AG08396 (cell line): Measurements from ENCODE around the gene ARHGEF4.

Experiments used
- DNase-seq: peaks from one replicate; pipeline ENCODE4 v3.0.0; 2012; ENCODE audit warnings: low spot score, mixed read lengths

ARHGEF4 gene

DNA sequence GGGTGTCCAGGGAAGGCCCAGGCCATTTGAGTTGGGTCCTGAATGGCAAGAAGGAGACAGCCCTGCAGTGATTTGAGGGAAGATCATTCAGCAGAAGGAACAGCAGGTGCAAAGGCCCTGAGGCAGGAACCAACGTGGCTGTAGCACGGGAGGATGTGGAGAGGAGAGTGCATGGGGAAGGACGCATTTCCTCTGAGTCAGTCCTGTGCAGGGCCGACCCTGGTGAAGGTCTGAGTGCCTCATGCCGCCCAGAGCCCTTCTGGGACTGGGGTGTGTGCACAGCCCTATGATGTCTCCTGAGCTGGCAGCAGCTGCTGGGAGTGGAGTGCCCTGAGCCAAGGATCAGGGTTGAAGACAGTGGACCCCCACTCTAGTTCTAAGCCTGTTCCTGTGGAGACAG is 17.9 kb upstream of the ARHGEF4 start:
- DNase-seq, result no peak

DNA sequence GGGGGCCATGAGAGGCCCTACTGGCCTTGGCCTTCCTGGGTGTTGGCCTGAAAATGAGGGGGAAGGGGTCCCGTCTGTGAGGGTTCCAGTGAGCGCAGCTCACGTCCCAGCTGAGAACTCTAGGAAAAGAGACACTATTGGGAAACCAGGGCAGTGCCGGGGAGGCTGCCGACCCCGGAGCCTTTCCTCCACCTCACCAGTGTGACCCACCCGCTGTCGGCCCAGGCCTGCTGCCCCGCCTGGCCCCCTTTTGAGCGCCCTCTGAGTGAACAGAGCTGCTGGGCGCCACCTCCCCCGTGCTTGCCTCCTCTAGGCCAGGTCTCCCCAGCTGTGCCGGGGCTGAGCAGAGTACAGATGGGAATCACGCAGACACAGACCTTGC is 17.5 kb upstream of the ARHGEF4 start:
- DNase-seq, result no peak

- DNase-seq, result no peak
These were observed 17.0 kb upstream of the ARHGEF4 start for GRCh38 chr2:130819608-130820278.

DNA sequence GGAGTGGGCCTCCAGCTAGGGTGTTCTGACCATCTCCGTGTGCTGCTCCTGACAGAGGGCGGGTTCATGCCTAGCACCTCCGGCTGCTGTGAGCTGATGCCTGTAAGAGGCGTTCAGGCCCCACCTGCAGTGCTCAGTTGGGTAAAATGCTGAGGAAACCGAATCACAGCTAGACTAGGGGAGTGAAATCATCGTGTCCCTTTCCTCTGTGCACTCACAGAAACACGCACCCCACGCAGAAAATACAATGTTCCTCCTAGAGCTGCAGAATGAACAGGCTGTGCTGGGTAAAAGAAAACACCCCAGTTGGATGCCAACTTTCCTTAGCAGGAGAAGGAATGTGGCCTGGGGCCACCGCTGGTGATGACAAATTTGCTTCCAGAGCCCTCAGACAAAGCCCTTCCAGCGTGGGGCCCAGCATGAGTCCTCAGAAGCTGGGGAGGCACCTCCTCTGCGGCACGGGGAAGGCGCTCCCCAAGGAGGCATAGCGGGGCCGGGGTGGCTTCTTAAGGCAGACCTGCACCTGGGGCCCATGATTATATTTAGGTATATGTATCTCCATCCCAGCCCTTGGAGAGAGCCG is 16.3 kb upstream of the ARHGEF4 start:
- DNase-seq, result no peak

DNA sequence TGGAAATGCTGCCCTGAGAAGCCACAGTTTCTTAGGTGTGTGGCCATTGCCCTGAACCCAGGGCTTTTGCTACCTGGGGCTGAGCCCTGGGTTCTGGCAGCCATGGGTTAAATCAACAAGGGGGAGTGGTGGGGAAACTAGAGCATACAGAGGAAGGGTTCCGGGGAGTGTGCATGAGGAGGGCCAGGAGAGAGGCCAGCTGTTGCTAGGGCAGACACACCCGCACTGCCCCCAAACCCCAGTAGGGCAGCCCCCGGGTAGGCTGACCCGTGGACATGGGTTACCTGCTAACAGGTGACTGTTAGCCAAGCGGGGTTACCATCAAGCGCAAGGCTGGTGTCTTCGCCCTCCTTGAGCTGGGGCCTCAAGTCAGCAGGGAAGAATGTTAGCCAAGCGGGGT is 14.8 kb upstream of the ARHGEF4 start:
- DNase-seq, result no peak

DNA sequence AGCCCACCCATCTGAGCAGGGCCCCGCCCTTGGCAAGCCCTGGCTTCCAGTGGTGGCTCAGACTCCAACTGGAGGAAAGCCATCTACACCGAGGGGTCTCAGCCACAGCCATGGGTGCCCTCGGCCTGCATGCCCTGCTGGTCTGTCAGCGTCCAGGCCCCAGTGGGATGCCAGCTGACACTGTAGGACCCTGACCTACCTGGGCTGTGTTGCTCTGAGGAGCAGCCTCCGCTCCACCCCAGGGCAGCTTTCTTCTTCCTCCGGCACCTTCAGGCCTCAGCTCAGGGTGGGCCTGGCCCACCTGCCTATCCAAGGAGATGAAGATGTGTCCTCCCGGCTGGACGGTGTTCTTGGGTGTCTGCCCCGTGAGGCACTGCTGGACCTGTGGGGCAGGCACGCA is 13.9 kb upstream of the ARHGEF4 start:
- DNase-seq, result no peak

DNA sequence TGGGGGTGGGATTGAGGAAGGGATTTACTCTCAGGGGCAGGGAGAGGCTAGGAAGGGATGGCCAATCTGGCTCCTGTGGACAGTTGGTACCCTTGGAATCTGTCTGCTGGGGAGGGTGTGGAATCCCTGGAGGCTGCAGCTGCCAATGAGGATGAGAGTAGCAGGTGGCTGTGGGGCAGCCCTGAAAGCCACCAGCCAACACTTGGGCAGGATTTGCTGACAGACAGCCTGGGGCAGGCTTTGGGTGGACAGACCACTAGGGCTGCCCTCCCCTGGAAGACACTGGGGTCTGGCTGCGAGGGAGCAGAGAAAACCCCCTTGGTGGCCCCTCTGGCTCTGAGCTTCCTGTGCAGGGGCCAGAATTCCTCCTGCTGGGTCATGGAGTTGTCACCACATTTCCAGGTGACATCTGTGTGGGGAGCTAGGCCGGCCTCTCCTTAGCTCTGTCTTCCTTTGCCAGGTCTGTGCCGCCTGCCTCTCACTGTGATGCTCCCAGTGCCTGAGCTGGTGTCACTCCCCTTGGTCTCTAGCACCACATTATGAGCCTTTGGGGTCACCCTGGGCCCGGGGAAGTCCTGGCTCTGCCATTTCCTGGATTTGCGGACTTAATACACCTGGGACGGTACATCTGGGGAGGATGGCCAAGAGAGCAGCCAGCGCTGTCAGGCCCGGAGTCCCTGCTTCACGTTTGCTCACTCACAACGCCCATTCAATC is 13.4 kb upstream of the ARHGEF4 start:
- DNase-seq, result no peak

DNA sequence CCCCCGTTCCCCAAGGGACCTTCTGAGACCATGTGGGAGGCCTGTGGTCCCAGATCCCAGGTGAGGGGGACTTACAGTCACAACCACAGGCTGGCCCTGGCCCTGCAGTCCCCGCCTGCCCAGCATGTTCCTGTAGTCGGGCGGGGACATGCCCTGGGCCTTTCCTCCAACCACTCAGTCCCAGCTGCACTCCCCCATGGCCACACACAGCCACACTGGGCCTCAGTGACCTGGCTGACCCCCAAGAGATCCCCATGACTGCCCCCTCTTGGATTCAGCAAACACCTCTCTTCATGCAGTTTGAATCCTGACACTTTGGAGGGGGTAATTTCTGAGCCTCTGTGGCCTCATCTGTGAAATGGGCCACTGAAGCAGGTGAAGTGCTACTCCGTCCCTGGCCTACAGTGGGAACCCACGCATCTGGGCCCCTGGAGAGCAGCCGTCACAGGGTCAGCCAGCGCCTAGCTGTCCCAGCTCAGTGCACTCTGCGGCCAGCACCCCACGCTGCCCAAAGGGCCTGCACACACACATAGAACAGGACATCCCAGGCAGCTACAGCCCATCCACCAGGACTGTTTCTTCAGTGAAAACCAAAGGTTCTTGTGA is 12.7 kb upstream of the ARHGEF4 start:
- DNase-seq, result no peak

DNA sequence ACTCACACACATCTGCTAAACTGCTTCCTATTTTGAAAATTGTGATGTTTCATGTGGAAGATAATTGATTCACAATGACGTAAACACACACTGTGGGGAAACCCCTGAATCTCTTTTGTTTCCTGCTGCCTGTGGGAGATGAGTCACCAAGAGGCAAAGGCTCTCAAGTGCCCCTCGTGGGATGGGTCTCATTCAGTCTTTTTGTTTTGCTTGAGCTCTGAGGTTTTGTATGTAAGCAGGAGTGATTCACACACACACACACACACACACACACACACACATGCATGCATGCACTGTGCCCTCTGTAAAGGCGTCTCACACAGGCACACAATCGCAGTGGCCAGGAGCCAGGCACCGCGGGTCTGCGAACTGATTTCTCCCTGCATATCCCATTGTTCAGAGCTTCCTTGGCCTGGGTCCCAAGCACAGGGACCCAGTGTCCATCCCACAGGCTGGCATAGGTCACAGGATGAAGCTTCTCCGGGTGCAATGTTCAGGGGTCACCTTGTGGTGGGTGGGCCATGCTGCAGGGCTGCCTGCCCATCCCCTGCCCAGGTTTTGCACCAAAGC is 12.1 kb upstream of the ARHGEF4 start:
- DNase-seq, result peak; percentile 43

DNA sequence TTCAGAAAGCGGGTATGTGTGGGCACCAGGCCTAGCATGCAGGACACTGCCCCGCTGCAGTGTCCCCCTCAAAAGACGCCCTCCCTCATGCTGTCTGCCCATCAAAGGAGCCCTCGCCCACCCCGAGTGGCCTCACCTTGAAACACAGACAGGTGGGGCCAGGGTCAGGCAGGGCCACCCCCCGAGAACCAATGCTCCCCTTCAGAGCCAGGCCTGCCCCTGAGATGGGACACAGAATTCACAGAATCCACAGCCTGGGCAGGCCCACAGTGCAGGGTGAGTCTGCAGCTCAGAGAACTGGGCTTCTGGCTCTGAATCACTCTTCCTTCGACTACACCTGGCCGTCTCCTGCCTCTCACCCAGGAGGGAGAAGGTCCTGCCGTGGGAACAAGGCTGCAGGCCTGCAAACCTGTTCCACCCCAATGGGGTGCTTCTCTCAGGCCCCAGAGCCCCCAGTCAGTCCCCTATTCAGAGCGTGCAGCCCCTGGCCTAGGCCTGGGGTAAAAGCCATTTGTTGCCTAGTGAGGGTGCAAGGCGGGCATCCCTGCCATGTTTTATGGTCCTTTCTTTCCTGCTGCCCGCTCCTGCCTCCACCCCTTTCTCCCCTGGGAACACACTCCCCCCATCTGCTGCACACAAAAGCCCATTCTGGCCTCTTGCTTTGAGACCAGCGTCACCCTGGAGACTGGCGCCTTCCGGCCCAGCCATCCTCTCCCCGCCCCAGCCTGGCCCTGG is 11.3 kb upstream of the ARHGEF4 start:
- DNase-seq, result no peak

GRCh38 chr2:130825966-130826253 is 10.8 kb upstream of the ARHGEF4 start:
- DNase-seq, result no peak

DNA sequence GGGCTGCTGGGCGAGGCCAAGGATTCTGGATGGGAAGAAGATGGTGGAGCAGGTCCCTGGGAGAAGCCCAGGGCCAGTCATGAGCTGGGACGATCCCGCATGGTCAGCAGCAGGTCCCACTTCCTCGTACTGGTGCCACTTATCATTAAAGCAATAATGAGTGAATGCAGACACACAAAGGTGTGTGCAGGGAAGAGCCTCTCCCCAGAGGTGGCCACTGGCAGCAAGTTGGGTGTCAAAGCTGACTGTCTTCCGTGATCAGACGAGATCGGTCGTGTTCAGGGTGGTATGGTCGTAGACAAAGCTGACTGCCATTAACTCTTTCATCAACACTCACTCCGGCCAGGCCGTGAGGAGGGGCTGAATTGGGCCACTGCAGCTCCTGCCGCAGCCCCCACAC is 10.3 kb upstream of the ARHGEF4 start:
- no peak for DNase-seq

DNA sequence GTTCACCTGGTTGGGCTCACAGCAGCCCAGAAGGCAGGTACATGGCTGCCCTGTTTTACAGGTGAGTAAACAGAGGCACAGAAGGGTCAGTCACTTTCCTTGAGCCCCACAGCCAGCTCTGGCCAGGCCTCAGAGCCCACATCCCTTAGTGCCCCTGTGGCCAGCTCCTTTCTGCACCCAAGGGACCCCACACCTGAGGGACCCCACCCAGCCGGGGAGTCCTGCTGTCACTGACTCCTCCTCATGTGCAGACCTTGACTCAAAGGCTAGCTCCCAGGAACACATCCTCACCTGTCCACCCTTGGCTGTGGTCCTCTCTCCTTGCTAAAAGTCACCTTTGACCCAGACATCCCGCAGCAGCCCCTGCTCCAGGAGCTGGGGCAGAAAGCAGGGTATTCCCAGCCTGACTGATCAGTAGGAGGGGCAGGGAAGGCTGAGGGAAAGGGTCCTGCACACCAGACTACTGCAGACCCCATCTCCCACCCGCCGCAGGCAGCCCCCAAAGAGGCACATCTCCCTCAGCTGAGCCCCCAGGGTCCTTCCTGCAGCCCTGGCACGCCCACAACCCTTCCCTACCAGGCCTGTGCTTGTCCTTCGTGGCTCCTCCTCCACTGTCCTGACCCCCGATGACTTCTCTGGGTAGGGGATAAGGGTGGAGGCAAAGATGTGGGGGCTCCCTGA is 9.8 kb upstream of the ARHGEF4 start:
- DNase-seq, result no peak

DNA sequence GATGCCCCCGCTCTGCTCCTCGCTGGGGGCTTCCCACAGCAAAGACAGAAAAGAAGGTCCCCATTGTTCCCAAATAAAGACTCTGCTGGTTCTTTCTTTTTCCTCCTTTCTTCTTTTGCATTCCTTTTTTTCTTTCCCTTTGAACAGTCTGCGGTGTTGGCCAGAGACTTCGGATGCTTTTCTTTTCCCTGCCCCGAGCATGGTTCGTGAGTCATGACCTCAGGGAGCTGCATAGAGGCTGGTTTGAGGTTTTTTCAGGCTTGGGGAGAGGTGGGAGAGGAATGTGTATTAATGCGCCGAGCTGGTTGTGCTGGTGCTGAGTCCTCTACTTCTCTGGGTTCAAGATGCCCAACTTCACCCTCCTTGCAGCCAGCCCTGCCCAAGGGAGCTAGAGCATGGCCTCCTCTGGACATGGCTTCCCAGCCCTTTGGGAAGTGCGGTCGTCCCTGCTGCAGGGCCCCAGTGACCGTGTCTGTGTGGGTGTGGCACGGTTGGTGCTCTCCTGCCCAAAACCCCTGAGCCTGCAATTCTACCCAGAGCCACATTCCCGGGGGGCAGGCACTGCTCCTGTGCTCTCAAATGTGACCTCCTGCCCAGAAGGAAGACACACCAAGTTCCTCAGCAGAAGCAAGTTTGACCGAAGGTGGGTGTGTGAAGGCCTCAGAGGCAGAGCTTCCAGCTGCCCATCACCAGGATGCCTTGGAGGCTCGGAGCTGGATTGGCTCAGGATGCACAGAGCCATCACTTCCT is 9.0 kb upstream of the ARHGEF4 start:
- no peak for DNase-seq

DNA sequence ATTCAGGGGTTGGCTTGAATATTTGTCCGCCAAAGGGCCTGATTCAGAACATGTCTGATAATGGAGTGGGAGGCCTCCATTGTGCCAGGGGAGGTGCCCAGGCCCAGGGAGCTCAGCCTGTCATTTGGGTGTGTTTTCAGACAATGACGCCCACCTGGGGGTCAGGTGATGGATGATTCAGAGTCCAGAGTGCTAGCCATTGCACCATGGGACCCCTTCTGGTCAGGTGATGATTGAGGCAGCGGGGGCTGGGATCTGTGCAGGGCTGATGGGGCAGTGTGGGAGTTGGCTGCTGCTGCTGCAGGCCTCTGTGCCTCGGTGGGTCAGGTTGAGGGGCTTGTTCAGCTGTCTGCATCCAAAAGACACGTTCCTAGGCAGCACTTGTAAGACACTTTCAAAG is 8.3 kb upstream of the ARHGEF4 start:
- no peak for DNase-seq

GRCh38 chr2:130829015-130829414 is 7.7 kb upstream of the ARHGEF4 start:
- DNase-seq, result no peak

DNA sequence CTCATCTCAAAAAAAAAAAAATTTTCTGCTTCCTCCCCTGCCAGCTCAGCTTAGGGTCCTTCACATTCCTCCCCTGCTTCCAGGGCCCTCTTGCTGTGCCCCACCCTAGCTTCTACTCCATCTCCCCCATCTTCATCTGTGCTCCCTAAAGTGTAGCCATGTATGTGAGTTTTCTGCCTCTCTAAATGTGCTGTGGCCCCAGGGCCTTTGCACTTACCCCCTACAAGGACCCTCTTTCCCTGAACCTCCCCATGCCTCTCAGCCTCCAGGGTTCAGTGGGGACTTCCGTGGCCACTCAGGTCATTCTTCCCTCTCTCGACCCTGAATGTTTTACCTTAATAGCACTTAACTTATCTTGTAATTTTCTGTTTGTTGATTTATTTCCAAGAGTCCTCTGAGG is 6.2 kb upstream of the ARHGEF4 start:
- DNase-seq, result no peak

- DNase-seq, result no peak
These were observed 5.4 kb upstream of the ARHGEF4 start for GRCh38 chr2:130831356-130831755.

GRCh38 chr2:130832296-130832940 is 4.3 kb upstream of the ARHGEF4 start:
- DNase-seq, result no peak

DNA sequence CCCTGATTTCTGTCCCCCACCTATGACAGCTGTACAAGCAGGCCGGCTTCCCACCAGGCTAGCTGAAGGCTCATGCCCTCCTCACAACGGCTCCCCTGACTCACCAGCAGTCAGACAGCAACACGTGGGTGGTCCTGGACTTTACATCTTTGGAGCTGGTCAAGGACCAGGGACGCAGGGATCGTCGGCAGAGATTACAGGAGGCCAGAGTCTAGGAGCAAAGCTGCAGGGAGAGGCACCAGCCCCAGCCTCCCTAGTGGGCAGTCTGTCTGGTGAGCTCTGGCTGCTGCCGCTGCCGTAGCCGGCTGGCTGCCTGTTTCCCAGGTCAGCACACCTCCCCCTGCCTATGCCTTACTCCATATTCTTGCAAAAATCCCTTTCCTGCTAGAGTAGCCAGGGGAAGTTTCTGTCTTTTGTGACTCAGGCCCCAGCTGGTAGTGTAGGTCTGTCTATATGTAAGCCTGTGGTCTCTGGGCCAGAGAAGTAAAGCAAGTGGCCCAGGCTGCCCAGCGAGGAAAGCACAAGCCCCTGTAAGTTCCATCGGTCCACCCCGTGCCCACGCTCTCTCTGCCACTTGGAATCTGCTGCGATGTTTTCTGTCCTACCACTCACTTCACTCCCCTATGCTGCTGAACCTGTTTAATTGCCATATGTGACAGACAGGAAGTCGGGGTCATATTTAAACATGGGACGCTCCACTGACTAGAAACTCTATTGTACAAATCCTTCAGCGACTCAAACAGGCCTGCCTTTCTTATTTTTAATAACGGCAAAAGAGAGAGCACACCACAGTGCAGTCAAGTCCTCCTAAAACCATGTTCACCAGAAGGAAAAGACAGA is 2.4 kb upstream of the ARHGEF4 start:
- no peak for DNase-seq
